ENCODE data around the gene SCAF1.
"Not testable (repeated sequence)": the region's sequence is repeated elsewhere in the genome, so short reads cannot be mapped to it uniquely, and the experiment has no call there.

Gene SCAF1

GRCh38 chr19:49613374-49613773, 28.6 kb upstream of the SCAF1 start:
- DNase-seq (ENCODE audit: low read depth in 2 of 3, low spot score in 1 of 3) = no peak

- DNase-seq (ENCODE audit: low read depth in 2 of 3, low spot score in 1 of 3) = no peak
These were observed 27.7 kb upstream of the SCAF1 start for GRCh38 chr19:49614096-49614833.

- no peak for DNase-seq (ENCODE audit: low read depth in 2 of 3, low spot score in 1 of 3)
These were observed 26.1 kb upstream of the SCAF1 start for GRCh38 chr19:49615861-49616260.

- no peak for DNase-seq (ENCODE audit: low read depth in 2 of 3, low spot score in 1 of 3)
These were observed 25.5 kb upstream of the SCAF1 start for GRCh38 chr19:49616532-49616931.

GRCh38 chr19:49616945-49617344, 25.1 kb upstream of the SCAF1 start:
- DNase-seq (ENCODE audit: low read depth in 2 of 3, low spot score in 1 of 3) = no peak

GRCh38 chr19:49617860-49618259, 24.1 kb upstream of the SCAF1 start:
- not testable (repeated sequence) for DNase-seq (ENCODE audit: low read depth in 2 of 3, low spot score in 1 of 3)

GRCh38 chr19:49624967-49625910, 16.8 kb upstream of the SCAF1 start:
- no peak for DNase-seq (ENCODE audit: low read depth in 2 of 3, low spot score in 1 of 3)

GRCh38 chr19:49626226-49626625, 15.8 kb upstream of the SCAF1 start:
- DNase-seq (ENCODE audit: low read depth in 2 of 3, low spot score in 1 of 3) = no peak

- no peak for DNase-seq (ENCODE audit: low read depth in 2 of 3, low spot score in 1 of 3)
These were observed 12.3 kb upstream of the SCAF1 start for GRCh38 chr19:49629659-49630058.

- no peak for DNase-seq (ENCODE audit: low read depth in 2 of 3, low spot score in 1 of 3)
These were observed 10.9 kb upstream of the SCAF1 start for GRCh38 chr19:49631014-49631588.

GRCh38 chr19:49631610-49632192, 10.3 kb upstream of the SCAF1 start:
- DNase-seq (ENCODE audit: low read depth in 2 of 3, low spot score in 1 of 3) = no peak

- no peak for DNase-seq (ENCODE audit: low read depth in 2 of 3, low spot score in 1 of 3)
These were observed 9.4 kb upstream of the SCAF1 start for GRCh38 chr19:49632576-49632975.

GRCh38 chr19:49633273-49633672, 8.7 kb upstream of the SCAF1 start:
- not testable (repeated sequence) for DNase-seq (ENCODE audit: low read depth in 2 of 3, low spot score in 1 of 3)

- no peak for DNase-seq (ENCODE audit: low read depth in 2 of 3, low spot score in 1 of 3)
These were observed 6.3 kb upstream of the SCAF1 start for GRCh38 chr19:49635530-49636232.

GRCh38 chr19:49636233-49636932, 5.6 kb upstream of the SCAF1 start:
- no peak for DNase-seq (ENCODE audit: low read depth in 2 of 3, low spot score in 1 of 3)

- DNase-seq (ENCODE audit: low read depth in 2 of 3, low spot score in 1 of 3) = no peak
These were observed 3.9 kb upstream of the SCAF1 start for GRCh38 chr19:49637821-49638738.

GRCh38 chr19:49639401-49640112, 2.5 kb upstream of the SCAF1 start:
- no peak for DNase-seq (ENCODE audit: low read depth in 2 of 3, low spot score in 1 of 3)

GRCh38 chr19:49640113-49640898, 1.7 kb upstream of the SCAF1 start, which contains the start of gene RRAS:
Gene RRAS, minus strand, starts transcription at chr19:49640143. Its CDS starts 45 bp downstream, at chr19:49640098.
- DNase-seq (ENCODE audit: low read depth in 2 of 3, low spot score in 1 of 3) = peak; percentile 99 to 100 (median 100)
